CD4-positive, alpha-beta T cell treated with Interleukin-15 for 1 hour (primary cell): Measurements from ENCODE around the gene TCAF1.

ENCODE experiments used
- DNase-seq: peaks from one replicate; pipeline ENCODE4 v3.0.0-alpha.2; 2020

TCAF1 gene, protein sequence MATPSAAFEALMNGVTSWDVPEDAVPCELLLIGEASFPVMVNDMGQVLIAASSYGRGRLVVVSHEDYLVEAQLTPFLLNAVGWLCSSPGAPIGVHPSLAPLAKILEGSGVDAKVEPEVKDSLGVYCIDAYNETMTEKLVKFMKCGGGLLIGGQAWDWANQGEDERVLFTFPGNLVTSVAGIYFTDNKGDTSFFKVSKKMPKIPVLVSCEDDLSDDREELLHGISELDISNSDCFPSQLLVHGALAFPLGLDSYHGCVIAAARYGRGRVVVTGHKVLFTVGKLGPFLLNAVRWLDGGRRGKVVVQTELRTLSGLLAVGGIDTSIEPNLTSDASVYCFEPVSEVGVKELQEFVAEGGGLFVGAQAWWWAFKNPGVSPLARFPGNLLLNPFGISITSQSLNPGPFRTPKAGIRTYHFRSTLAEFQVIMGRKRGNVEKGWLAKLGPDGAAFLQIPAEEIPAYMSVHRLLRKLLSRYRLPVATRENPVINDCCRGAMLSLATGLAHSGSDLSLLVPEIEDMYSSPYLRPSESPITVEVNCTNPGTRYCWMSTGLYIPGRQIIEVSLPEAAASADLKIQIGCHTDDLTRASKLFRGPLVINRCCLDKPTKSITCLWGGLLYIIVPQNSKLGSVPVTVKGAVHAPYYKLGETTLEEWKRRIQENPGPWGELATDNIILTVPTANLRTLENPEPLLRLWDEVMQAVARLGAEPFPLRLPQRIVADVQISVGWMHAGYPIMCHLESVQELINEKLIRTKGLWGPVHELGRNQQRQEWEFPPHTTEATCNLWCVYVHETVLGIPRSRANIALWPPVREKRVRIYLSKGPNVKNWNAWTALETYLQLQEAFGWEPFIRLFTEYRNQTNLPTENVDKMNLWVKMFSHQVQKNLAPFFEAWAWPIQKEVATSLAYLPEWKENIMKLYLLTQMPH

DNA sequence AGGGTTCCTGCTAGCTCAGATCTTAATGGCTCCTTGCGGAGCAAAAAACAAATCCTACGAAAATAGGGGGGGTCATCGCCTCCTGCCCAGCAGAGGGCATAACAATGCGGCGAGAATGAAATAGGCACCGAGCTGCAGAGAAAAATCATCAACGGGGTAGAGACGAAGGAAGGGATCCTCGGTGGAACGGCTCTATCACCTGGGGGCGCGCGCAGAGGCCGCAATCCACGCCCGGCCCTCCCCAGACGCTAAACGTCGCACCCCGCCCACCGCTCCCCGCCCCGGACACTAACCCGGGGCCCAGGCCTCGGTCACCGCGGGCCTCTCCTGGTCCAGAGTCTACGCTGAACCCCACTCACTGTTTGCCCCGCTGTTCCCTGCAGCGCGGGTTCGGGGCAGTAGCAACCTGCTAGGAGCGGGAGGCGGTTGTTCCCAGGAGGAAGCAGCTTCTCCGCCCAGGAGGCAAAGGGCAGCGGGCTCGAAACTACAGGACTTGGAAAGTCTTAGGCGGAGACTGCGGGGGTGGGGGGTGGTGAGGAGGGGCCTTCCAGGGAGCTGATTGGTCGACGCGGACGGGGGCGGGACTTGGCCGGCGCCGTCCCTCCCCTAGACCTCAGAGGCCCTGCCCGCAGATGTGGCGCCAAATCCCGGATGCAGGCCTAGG is at the start of gene TCAF1:
Gene TCAF1 (minus strand): TSS at position 509 of the 664 bp plus-strand sequence. CDS start 25,568 bp downstream, outside the sequence.
- peak; percentile 89 for DNase-seq

- DNase-seq, result no peak
These were observed 46.8 kb upstream of the TCAF1 start for GRCh38 chr7:143948733-143949132.

DNA sequence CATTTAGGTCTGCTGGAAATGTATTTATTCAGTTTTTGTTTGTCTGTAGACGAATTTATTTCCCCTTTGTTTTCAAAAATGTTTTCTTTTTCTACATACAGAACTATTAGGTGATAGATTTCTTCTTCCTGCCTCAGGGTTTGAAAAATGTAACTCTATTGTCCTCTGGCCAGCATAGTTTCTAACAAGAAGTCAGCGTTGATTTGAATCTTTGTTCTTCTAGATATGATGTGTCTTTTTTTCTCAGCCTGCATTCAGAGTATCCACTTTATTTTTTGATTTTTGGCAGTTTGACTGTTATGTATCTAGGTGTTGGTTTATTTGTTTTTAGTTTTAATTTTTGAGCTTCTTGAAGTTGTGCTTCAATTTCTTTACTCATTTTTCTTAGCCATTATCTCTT is 45.1 kb upstream of the TCAF1 start:
- DNase-seq, result no peak

GRCh38 chr7:143945423-143945822 is 43.4 kb upstream of the TCAF1 start:
- no peak for DNase-seq

DNA sequence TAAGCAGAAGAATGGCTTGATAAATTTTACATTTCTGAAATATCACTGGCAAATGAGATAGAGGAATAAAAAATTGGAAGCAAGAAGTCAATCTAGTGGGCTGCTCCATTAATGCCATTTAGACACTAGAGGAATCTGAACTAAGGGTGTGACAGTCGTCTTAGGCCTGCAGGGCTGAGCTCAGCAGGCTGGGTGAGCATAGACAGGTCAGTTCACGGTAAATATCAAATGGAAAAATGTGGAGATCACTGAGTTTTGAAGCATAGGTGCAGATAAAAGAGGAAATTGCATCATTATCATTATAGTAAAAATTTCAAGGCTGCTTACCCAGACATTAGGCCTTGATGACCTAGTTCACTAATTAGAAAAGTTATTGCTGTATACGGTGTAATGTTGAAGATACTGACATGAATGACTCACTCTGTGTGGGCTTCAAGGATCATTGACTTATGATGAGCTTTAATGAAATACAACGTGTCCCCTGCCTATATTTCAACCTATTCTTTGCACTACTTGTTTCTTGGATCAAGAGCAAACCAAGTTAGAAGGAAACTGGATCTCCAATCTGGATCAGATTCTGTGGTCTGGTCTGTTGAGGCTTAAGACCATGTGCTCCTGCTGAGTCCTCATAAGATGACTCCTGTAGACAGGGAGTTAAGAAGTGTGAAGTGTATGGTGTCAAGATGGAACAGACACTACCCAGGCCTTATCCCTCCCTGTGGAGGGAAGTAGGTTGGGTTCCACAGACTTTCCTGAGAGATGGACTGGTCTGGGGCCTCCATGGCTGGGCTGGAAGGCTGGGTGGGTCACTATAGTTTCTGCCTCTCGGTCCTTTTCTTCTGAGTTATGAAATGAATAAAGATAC is 36.6 kb upstream of the TCAF1 start:
- no peak for DNase-seq

- DNase-seq, result no peak
These were observed 34.4 kb upstream of the TCAF1 start for GRCh38 chr7:143936087-143937009.

- DNase-seq, result no peak
These were observed 32.8 kb upstream of the TCAF1 start, which contains the start of gene OR2F2 for GRCh38 chr7:143934526-143935325. Gene OR2F2, plus strand, starts transcription at chr7:143935233. Its CDS starts 0 bp downstream, at chr7:143935233.

- no peak for DNase-seq
These were observed 29.8 kb upstream of the TCAF1 start for GRCh38 chr7:143931739-143932138.

DNA sequence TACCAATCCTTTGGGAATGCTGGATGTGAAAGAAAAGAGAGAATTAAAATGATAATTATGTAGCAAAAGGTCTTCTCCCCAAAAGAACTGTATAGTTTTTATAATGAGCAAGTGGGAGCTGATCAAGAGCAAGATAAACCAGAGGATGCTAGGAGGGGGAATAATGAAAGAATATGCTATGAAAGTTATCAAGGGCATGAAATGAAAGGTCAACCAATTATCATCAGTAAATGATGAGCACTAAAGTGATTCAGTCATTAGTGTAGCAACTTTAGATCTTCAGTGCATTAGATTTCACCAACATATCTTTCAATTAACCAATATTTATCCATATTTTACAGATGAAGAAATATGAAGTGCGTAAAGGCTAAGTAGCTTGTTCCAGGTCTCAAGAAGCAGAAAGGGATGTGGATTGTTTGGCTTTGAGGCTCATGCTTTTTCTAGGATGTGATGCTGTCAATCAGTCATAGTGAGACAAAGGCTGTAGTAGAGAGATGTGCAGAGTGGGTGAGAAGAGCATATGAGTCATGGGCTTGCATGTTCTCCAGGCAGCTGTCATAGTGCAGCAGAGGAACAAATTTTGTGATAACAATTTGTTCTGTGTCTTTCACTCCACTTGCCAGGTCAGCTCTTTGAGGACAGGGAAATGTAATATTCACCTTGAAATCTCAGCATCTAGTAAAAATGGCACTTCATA is 27.4 kb upstream of the TCAF1 start:
- DNase-seq, result no peak

DNA sequence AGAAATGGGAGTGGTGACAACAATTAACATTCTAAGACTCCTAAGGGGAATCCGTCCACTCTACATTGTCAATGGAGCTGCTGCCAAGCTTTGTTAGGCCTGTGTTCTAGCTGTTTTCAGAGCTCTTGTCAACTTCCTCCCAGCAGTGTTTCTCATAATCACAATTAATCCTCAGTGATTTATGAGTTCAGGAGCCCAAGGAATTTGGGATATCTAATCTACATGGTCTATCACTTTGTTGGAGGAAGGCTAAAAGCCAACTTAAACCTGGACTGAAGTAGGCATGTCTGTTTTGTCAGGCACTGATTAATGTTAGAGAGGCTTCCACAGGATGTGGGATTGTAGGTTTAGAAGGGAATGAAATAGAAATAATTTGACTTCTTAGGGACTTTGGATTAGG is 22.9 kb upstream of the TCAF1 start:
- DNase-seq, result no peak

DNA sequence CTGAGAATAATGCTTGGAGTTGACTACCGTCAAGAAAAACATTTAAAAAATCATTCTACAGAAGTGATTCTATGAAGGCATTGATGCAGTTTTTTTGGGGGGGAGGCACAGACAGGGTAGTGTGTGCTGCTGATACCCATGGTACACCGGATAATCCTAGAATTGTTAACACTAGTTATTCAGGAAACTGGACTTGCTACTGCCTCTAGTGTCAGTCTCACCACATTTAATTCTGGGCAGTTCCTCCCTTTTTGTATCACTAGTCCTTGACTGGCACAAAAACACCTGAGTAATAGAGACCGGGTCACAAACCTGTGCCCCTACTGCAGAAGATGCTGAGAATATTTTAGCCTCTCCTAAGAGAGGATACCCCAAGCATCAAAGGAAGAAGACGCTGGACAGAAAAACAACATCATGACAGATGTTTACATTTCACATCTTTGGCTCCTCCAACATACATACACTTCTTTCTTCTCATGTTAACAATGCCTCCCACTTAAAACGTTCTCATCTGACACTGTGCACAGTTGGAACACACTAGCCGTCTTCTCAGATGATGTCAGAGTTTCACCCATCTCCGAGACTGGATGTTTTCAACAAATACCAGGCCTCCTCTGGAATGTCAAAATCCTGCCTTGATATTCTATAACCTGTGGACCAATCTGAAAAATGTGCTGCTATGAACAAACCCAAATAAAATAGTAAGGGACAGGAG is 13.1 kb upstream of the TCAF1 start:
- no peak for DNase-seq

GRCh38 chr7:143913945-143914615 is 12.1 kb upstream of the TCAF1 start:
- DNase-seq, result no peak

DNA sequence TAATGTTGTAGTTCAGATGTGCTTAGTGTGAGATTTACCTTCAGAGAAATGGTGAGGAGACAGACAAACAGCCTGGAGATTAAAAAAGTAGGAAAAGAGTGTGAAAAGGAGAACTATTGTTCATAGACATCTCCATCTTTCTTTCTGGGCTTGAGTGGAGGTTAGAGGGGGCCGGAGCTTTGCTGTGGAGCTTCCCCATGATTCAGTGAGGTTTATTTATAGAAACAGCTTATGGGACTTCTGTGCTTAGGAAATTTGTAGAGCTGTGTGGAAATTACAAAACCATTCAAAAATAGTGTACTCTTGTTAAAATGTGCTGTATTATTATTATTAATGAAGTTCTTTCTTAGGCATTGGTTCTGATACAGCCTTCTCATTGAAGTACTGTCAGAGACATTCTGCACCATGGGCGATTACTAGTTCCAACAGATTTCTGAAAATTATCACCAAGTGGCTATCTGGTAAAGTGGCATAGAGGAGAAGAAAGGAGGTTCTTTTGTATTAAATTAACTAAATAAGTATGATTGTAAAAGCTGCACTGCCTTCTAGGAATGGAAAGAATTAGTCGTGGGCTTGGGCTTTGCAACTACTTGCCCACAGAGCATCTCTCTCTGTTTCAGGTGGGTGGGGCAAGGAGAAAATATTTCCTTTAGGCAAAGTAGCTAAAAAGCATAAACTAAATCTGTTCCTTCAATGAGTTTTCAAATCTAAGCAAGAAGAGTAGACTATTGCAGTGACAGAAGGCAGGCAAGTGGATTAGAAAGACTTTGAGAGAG is 8.7 kb upstream of the TCAF1 start:
- DNase-seq, result no peak

DNA sequence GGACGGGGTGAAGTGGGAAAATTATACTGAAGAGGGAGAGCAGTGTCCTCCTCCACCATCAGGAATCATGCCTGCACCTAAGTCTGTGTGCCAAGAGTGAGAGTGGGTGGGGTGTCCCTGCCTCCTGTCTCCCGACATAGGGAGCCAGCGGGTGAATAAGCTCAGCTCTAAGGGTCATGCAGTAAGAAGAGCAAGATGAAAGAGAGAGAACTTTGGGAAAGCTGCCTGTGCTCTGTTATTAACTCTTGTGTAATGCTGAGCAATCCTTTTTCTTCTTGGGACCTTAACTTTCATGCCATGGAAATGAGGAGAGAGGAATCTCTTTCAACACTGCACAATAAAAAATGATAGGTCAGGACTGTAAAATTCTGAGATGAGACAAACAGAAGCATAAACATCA is 7.9 kb upstream of the TCAF1 start:
- DNase-seq, result no peak

DNA sequence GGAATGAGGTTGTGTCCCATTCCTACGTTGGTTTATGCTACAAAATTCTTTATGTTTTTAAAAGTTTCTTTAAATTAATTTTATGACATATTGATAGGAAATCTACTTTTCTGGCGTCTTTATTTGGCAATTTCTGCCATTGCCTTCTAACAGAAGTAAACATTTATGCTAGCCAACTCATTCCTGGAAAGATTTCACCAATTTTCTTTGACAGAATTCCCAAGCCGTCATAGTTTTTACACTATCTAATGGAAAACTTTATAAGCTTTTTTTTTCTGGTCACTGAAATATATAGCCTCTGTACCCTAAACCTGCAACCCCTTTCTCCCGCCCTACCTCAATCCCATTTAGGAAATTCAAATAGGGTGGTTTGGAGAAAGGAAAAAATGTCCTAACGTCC is 6.1 kb upstream of the TCAF1 start:
- no peak for DNase-seq

DNA sequence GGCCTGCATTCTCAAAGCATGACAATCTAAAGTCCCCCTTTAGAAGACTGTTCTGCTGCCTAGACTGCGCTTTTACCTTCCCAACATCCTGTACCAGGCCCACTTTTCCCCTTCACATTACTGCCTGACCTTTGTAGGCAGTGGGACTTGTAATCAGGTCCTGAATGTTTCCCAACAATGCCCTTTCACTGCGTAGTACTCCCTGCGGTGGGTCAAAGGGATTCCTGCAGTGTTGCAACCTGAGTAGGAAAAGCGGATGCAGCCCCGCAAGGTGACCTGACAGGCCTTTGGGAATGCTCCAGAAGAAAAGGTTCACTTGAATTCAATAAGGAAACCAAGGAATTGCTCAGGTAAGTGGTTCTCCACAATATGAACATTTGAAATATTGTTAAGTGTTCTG is 4.9 kb upstream of the TCAF1 start:
- DNase-seq, result no peak

GRCh38 chr7:143906151-143906550 is 4.2 kb upstream of the TCAF1 start:
- no peak for DNase-seq
